ENCODE data around the gene RNF4. TPM values are rescaled to one million over a fixed set of nuclear protein-coding genes. Genes with fewer than 3 reads are reported as not detected.

Gene RNF4
- total and polyA plus RNA-seq, 2 experiments from 2014 or later: 56.8 to 58.7 TPM

- H3K27ac ChIP-seq: no peak overlapping the region
- no peaks in the 10 kb centered on the region for H3K36me3 ChIP-seq
- no peak for DNase-seq (ENCODE audit: low read depth in 1 of 2, low spot score in 1 of 2)
- TF ChIP-seq CTCF (IDR thresholded peaks at IDR 0.05; ENCODE audit: low read depth, low read length): no peak
- no peaks in the 10 kb centered on the region for H3K4me1 ChIP-seq (ENCODE audit: low read depth)
- no peaks in the 10 kb centered on the region for H3K27me3 ChIP-seq
- no peaks in the 10 kb centered on the region for H3K9me3 ChIP-seq (ENCODE audit: low read depth)
- no peak overlapping the region for H3K4me3 ChIP-seq
Observed at GRCh38 chr4:2552806-2553205, 83.9 kb downstream of the RNF4 start.

- Histone ChIP-seq H3K27me3 (no peaks in the 10 kb centered on the region), H3K36me3 (no peaks in the 10 kb centered on the region), H3K9me3 (ENCODE audit: low read depth) (no peaks in the 10 kb centered on the region), H3K27ac (no peak overlapping the region), H3K4me3 (no peak overlapping the region), H3K4me1 (ENCODE audit: low read depth) (no peaks in the 10 kb centered on the region)
- TF ChIP-seq CTCF (IDR thresholded peaks at IDR 0.05; ENCODE audit: low read depth, low read length): no peak
- no peak for DNase-seq (ENCODE audit: low read depth in 1 of 2, low spot score in 1 of 2)
Observed at GRCh38 chr4:2558301-2558700, 89.4 kb downstream of the RNF4 start.

- Histone ChIP-seq H3K9me3 (ENCODE audit: low read depth) (no peaks in the 10 kb centered on the region), H3K27ac (no peak overlapping the region), H3K4me1 (ENCODE audit: low read depth) (no peaks in the 10 kb centered on the region), H3K27me3 (no peaks in the 10 kb centered on the region), H3K36me3 (no peaks in the 10 kb centered on the region), H3K4me3 (no peak overlapping the region)
- no peak for TF ChIP-seq CTCF (IDR thresholded peaks at IDR 0.05; ENCODE audit: low read depth, low read length)
- no peak for DNase-seq (ENCODE audit: low read depth in 1 of 2, low spot score in 1 of 2)
Observed at GRCh38 chr4:2560167-2560566, 91.3 kb downstream of the RNF4 start.

Other genes with a start within 250 kb of the RNF4 start
- 9.2 and 15.2 TPM in 2 replicates for gene HAUS3, start 227.0 kb upstream of the RNF4 start, total RNA-seq
- 16.3 and 19.4 TPM in 2 replicates for gene HAUS3, start 227.0 kb upstream of the RNF4 start, polyA plus RNA-seq
- 5.2 and 6.9 TPM in 2 replicates for gene POLN, start 227.0 kb upstream of the RNF4 start, total RNA-seq
- gene POLN, start 227.0 kb upstream of the RNF4 start, polyA plus RNA-seq: 8.5 and 9.0 TPM in 2 replicates
- gene MXD4, start 207.0 kb upstream of the RNF4 start, total RNA-seq: 45.5 and 72.6 TPM in 2 replicates
- 36.1 and 64.0 TPM in 2 replicates for gene MXD4, start 207.0 kb upstream of the RNF4 start, polyA plus RNA-seq
- gene ZFYVE28, start 50.5 kb upstream of the RNF4 start, total RNA-seq: 2.7 and 4.0 TPM in 2 replicates
- 1.3 and 1.9 TPM in 2 replicates for gene ZFYVE28, start 50.5 kb upstream of the RNF4 start, polyA plus RNA-seq
- gene CFAP99, start 50.2 kb upstream of the RNF4 start, total RNA-seq: not detected in 2 replicates
- gene CFAP99, start 50.2 kb upstream of the RNF4 start, polyA plus RNA-seq: 0.10 TPM in 1 of 2 replicates, not detected in the other
- gene FAM193A, start 67.5 kb downstream of the RNF4 start, total RNA-seq: 17.3 and 34.0 TPM in 2 replicates
- 12.0 and 23.4 TPM in 2 replicates for gene FAM193A, start 67.5 kb downstream of the RNF4 start, polyA plus RNA-seq